T-helper 9 cell (primary cell): ENCODE results near the gene CPHXL2.
A peak's percentile ranks its signal among the peaks of the same experiment; 100 is the strongest.

Experiments
- DNase-seq: peaks from one replicate; pipeline ENCODE4 v3.0.0-alpha.2; 2020
- total RNA-seq, 2 donors: gene quantifications; one replicate each; lab custom pipeline; 2026; lab: John Stamatoyannopoulos, UW

CPHXL2 gene
- total RNA-seq = 0 reads per million in 2 donors

DNA sequence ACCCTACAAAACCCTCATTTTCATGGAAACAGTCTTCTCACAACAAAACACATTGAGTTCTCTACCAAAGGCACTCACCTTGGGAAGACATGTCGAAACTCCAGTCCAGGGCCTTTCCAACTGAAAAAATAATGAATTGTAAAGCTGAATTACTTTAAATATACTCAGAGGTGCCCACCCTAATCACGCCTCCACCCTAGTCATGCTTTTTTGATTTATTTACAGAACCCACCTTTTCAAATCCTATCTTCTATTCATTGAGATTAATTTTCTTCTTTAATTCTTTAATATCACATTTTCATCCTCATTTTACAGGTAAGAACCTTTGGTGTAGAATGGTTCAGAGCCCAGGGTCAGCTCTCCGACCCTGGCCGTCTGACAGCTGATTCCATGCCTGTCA is at the start of gene CPHXL2:
Gene CPHXL2, minus strand, starts transcription at position 101 of the 400 bp plus-strand sequence. Its CDS starts 10 bp downstream, at position 91.
- DNase-seq = no peak

DNA sequence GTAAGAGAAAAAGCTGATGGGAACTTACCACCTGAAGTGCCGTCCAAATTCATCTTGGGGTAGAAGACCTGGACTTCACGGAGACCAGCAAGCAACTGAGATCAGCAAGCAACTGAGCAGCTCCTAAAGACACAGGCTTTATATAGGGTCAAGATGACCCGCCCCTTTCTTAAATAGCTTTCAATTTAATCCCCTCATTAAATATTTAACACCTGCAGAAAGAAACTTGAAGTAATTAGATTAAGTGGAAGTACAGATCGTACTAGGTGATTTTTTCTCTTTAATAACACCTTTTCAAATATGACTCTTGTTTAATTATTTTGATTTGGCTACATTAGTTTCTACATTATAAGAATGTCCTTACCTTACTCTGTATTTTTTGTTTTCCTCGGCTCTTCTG is 49.6 kb upstream of the CPHXL2 start, which contains the start of gene CPHXL:
Gene CPHXL, minus strand, starts transcription at position 101 of the 400 bp plus-strand sequence. Its CDS starts 48 bp downstream, at position 53.
- DNase-seq = no peak

DNA sequence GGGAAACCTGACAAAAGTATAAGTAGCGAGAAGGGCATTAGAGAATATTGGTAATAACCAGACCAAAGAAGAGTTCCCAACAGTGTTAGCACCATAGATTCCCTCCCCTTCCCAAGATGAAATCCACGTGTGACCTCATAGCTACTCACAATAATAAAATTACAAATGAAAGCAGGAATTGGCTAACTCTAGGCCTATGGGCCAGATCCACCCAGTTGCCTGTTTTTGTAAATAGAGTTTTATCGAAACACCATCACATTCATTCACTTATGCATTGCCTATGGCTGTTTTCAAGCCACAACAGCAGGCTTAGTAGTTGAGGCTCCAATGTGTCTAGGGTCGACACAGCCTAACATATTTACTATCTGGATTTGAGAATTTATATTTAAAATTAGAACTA is 41.6 kb upstream of the CPHXL2 start:
- DNase-seq = no peak

DNA sequence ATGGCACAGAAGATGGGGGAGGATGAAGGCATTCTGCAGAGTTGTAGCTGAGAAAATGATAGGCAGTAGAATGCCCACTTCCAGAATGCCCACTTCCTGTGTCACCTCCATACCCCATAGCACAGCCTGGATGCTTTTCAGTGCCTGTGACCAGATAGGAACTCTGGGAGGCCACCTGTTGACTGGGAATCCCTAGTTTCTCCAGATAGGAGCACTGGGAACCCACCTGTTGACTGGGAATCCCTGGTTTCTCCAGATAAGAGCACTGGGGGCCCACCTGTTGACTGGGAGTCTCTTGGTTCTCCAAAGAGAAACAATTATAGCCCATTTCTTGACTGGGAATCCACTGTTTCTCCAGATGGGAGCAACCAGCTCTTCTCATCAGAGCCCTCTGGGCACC is 37.9 kb upstream of the CPHXL2 start:
- no peak for DNase-seq

DNA sequence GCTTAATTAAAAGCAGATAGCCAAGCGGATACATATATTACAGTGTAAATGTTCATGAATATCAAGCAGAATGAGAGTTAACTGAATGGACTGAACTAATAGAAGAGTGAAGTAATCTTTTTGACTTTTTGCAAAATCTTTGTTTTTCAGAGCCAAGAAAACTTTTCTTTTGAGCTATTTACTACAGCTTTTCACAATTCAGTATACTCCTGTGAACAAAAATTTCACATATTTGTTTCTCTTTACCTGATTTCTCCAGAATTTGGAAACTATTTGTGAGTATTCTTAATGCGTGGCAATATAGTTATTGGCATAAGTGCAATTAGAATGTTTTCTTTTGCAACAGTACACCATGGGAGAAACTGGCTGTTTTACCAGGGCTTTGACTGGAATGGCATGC is 33.5 kb upstream of the CPHXL2 start:
- no peak for DNase-seq

DNA sequence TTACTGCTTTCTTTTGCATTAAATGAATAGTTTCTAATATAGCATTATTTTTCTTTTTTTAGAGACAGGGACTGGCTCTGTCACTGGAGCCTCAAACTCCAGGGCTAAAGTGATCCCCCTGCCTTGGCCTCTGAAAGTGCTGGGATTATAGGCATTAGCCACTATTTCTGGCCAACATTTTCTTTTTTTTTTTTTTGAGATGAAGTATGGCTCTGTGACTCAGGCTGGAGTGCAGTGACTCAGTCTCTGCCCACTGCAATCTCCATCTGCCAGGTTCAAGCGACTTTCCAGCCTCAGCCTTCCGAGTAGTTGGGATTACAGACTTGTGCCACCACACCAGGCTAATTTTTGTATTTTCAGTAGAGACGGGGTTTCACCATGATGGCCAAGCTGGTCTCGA is 26.5 kb upstream of the CPHXL2 start:
- DNase-seq = no peak

DNA sequence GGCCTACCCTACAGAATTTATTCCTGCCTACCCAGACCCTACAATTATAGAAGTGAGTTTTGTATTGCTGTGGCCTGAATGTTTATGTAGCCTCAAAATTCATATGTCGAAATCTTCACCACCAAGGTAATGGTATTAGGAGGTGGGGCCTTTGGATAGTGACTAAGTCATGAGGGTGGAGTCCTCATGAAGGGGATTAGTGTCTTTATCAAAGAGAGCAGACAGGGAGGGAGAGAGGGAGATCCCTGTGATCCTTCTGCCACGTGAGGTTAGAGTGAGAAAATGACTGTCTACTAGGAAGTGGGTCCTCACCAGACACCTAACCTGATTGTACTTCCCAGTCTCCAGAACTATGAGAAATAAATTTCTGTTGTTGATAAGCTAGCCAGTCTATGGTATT is 25.4 kb upstream of the CPHXL2 start:
- DNase-seq = no peak

DNA sequence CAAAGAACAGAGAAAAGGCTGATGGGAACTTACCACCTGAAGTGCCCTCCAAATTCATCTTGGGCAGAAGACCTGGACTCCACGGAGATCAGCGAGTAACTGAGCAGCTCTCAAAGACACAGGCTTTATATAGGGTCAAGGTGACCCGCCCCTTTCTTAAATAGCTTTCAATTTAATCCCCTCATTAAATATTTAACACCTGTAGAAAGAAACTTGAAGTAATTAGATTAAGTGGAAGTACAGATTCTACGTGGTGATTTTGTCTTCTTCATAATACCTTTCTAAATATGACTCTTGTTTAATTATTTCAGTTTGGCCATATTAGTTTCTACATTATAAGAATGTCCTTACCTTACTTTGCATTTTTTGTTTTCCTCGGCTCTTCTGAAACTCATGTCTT is 24.6 kb upstream of the CPHXL2 start, which contains the start of gene DUXB:
Gene DUXB, minus strand, starts transcription at position 101 of the 400 bp plus-strand sequence. Its CDS starts 43 bp downstream, at position 58.
- no peak for DNase-seq

DNA sequence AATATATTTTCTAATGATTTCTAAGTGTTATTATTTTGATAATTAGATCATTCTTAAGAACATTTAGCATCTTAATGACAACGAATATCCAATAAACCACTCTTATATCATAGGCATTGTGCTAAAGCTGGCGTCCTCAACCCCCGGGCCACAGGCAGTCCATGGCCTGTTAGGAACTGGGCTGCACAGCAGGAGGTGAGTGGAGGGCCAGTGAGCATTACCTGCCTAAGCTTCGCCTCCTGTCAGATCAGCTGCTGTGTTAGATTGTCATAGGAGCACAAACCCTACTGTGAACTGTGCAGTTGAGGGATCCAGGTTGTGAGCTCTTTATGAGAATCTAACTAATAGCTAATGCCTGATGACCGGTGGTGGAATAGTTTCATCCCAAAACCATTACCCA is 20.8 kb upstream of the CPHXL2 start:
- no peak for DNase-seq

DNA sequence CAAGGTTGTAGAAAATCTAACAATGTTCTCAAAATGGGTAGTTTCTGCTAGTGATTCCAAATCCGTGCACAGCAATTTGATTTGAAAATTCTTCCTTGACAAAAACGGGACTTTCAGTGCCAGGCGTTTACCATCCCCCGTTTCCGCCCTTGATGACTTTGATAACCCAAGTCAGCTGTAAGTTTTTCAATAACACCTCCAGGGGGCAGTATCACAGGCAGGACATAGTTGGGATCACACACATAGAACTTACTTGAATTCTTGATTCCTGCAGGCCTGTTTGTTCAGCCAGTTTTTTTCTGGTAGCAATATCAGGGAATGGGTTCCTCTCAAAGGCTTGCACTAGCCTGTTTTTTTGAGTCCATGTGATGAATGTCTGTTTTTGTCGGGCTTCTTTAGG is 18.9 kb upstream of the CPHXL2 start:
- DNase-seq = no peak

DNA sequence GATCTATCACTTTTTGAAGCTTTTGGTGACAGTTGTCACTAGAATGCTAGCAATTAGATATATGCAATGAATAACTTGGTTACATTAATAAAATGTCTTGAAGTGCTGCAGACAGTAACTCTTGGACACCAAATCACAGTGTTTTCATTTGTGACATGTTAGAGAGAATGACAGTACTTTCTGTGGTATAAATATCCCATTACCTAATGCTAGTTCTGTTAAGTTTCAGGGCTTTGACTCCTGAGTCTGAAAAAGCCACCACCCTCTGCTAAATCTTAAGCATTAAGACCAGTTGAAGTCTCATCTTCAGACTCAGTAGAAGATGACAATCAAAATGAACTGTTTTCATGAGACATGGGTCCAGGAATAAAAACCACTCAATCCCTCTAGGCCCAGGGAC is 10.6 kb upstream of the CPHXL2 start:
- DNase-seq = no peak

DNA sequence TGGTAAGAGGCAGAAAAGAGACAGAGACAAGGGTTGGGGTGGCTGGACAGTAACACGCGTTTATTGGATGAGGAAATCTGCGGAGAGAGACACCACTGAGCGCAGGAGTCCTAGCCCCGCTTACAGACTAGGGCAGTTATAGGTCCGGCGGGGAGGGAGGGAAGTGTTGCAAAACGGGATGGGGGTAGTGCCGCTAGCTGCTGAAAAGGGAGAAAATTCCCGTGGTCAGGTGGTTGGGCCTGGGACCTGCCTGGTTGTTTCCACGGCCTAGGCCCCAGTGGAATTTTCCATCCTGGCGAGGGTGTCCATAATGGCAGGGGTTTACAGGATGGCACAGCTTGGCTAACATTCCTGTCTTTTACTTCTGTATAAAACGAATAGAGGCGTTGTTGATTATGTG is 5.5 kb upstream of the CPHXL2 start:
- DNase-seq = no peak

DNA sequence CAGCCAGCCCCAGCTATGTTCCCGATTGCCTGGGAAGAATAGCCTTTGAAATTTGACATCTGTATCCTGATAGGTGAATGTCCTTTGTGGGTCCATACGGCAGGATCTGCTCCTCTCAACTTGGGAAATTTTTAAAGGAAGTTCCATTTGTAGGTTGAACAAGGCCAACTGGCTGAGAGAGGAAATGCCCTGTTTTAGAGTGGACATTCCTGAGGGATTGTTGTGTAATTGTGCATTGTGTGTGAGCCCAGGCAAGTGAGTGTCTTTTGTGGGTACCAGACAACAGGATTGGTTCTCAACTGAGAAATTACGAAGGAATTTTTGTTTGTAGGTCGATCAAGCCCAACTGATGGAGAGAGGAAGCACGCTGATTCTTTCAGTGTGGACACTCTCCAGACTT is 2.6 kb upstream of the CPHXL2 start:
- no peak for DNase-seq

DNA sequence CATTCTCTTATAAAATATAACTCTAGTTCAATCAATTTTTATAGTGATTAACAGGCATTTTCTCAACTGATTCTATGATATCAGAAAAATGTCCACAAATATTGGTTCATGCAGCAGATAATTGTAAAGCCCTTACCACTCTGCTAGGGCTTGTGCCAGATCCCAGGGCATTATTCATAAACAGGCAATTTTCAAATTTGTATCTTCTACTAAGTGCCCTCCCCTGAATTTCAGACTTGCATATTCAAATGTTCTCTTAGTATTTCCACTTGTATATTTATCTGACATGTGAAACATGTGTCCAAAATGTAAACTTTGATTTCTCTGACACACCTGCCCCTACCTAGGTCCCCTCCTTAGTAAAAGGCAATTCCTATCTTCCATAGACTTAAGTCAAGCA is 9.3 kb downstream of the CPHXL2 start:
- DNase-seq = no peak

DNA sequence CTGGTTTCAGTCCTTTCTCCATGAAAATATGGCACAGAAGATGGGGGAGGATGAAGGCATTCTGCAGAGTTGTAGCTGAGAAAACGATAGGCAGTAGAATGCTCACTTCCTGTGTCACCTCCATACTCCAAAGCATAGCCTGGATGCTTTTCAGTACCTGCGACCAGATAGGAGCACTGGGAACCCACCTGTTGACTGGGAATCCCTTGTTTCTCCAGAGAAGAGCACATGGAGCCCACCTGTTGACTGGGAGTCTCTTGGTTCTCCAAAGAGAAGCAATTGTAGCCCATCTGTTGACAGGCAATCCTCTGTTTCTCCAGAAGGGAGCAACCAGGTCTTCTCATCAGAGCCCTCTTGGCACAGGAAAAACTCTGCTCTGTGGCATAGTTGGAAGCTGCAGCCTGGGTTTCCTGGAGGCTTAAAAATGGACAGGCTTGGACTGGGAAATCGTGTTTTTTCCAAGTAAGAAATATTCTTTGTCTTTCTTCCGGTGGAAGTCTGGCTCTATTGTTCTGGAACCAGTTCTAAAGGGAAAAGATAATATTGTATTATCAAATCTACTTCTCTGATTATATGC is 16.0 kb downstream of the CPHXL2 start:
- DNase-seq = no peak

DNA sequence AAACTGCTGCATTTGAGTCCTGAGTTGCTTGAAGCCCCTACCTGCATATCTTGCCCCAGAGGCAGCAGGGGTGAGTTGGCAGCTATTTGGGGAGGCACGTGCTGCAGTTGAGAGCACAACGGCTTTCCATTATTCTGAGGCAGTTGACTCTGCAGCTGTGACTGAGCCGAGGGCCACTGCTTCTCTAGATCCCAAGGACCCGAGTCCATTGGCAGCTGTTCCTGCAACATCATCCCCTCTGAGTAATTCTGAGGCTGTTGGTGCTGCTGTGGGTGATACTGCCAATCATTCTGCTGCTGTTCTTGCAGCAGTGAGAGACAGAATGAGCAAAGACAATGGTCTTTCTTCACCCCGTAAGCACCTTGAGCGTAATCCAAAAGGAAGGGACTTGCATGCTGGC is 16.5 kb downstream of the CPHXL2 start:
- DNase-seq = no peak

DNA sequence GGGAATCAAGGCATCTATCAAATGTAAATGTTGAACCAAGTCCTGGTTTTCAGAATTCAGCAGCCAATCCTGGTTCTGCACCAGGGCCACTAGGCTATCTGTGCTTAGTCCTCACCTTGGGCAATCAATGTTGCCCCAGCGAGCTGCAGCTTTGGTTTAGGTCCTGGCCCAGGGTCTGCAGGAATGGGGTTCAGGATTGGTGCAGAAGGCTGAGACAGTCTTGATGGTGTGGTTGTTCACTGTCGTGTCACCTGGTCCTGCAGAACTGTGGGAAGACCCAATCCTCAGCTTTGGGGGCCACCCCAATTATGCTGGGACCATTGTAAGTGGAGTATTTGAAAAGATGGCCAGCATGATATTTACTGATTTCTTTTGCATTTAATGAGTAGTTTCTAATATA is 18.6 kb downstream of the CPHXL2 start:
- no peak for DNase-seq

DNA sequence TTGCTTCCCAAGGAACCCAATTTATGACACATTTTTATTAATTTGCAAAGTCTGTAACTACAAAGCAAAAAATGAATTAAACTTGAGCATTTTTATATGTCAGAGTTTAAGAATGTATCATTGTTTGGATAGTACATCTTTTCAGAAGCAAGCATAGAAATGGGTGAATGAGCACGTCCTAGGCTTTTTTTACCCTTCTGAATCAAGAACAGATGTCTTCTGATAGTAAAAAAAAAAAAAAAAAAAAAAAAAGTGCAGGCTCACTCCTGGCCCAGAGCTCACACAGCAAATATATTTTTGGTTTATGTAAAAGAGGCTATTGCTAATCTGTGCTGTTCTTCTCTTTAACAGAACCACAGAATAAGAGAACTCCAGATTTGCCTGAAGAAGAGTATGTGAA is 22.9 kb downstream of the CPHXL2 start:
- no peak for DNase-seq

DNA sequence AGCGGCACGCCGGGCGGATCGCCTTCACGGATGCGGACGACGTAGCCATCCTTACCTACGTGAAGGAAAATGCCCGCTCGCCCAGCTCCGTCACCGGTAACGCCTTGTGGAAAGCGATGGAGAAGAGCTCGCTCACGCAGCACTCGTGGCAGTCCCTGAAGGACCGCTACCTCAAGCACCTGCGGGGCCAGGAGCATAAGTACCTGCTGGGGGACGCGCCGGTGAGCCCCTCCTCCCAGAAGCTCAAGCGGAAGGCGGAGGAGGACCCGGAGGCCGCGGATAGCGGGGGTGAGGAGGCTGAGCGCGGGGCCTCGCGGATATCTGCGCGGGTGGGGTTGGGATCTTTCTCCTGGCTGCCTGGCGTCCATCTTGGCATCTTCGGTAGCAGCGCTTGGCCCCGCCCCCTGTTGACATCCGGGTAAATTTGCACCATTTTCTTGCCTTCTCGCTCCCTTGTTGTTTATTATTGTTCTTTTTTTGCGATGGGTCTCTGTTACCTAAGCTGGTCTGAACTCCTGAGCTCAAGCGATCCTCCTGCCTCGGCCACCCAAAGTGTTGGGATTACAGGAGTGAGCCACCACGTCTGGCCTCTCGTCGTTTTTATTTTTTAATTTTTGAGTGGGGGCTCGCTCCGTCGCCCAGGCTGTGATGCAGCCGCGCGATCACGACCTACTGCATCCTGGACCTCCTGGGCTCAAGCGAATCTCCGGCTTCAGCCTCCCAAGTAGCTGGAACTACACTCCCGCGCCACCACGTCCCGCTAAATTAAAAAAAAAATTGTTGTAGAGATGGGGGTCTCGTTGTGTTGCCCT is 28.3 kb downstream of the CPHXL2 start:
- peak; percentile 84 for DNase-seq

DNA sequence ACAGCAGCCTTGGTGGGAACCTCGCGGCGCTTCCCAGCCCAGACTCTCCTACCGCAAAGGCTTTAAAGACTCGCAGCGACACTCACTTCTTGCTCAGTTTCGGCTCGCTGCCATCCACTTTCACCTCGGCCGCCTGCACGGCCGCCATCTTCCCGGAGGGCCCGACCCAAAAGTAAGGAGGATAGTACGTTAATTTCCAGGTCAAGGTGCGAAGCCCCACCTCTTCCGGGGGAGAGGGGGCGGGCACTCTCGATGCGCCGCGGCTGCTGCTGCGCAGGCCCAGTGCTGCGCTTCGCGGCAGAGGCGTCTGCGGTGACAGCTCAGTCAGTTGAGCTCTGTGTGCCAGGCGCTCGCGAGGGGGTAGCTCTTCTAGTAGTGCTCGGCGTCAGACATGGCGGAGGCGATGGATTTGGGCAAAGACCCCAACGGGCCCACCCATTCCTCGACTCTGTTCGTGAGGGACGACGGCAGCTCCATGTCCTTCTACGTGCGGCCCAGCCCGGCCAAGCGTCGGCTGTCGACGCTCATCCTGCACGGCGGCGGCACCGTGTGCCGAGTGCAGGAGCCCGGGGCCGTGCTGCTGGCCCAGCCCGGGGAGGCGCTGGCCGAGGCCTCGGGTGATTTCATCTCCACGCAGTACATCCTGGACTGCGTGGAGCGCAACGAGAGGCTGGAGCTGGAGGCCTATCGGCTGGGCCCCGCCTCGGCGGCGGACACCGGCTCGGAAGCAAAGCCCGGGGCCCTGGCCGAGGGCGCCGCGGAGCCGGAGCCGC is 29.1 kb downstream of the CPHXL2 start, which contains the start of the genes KARS1 and TERF2IP:
Gene KARS1, minus strand, starts transcription at position 174 of the 773 bp plus-strand sequence. Its CDS starts 26 bp downstream, at position 148.
Gene TERF2IP, plus strand, starts transcription at position 282 of the 773 bp plus-strand sequence. Its CDS starts 110 bp downstream, at position 392.
- peak; percentile 87 for DNase-seq

DNA sequence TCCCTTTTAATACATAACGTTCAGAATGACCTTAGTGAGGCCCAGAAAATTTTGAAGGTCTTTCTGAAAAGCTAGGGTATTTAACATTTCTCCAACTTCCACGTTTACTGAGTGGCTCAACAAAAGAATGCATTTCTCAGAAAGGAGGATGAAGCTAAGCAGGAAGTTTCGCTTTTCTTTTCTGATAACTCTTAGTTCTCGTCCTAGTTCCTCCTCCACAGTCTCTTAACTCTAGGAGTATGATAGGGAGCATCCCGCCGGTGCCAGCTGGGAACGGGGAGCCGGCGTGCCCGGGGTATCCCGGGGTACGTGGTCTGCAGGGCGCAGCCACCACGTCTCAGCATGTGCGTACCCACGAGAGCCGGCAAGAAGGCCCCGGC is 29.7 kb downstream of the CPHXL2 start:
- no peak for DNase-seq

DNA sequence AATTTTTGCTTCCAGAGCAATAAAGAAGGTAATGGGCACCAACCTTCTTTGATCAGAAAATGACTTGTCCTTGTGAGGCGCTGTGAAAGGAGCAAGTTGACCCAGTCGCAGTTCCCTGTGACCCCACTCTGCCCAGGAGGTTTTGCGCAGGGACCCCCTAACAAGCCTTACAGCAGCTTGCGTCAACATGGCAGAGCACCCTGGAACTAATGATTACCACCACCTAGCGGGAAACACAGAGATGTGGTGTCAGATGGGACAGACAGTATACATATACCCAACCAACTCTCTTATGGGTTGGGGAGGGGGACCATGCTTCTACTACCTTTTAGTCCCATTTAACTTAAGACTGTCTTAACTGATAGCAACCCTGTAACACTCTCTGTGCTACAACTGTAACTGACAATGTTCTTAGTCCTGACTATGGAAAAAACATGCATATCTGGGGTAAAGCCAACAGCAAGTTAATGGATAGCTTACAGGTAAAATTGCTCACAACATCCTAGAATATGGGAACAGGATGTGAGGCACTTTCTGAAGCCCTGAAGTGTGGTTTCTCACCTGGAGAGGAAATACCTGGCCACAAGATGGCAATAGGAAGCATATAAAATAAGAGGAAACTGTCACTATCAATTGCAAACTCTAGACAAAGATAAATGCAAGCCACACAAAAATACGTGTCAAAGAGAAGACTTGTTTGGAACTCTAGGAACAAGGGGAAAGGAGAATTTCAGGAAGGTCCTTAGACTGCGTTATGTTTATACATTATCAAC is 32.4 kb downstream of the CPHXL2 start:
- no peak for DNase-seq
